HepG2 (cell line): ENCODE results near the gene PXK. TPM values are rescaled to one million over a fixed set of nuclear protein-coding genes. Genes with fewer than 3 reads are reported as not detected.

Source experiments
- EP300 ChIP-seq, 3 experiments: sonication (generic) in 1 of 3; formaldehyde crosslinking in 1 of 3; IDR thresholded peaks; 2 replicates each; pipeline versions ENCODE4 v1.5.1 to v1.6.1; 2011 to 2020; ENCODE audit warnings: low read depth in 2 of 3, low read length in 2 of 3, borderline replicate concordance in 1 of 3, improper control_type of control experiment in 1 of 3, mild to moderate bottlenecking in 1 of 3, missing genetic modification reagents in 1 of 3, moderate library complexity in 1 of 3
- MEF2D ChIP-seq: sonication (generic); formaldehyde crosslinking; IDR thresholded peaks from 2 replicates; pipeline ENCODE4 v1.5.1; 2020; ENCODE audit warnings: mild to moderate bottlenecking, missing genetic modification reagents
- NR2C2 ChIP-seq: sonication (generic); formaldehyde crosslinking; IDR thresholded peaks from 2 replicates; pipeline ENCODE4 v1.4.0; 2020; ENCODE audit warnings: missing genetic modification reagents, mild to moderate bottlenecking, moderate library complexity, borderline replicate concordance
- RXRA ChIP-seq: sonication (generic); formaldehyde crosslinking; IDR thresholded peaks from 2 replicates; pipeline ENCODE4 v1.5.1; 2020; ENCODE audit warnings: missing genetic modification reagents
- SMARCE1 ChIP-seq: fragments of 450-650 bp; IDR thresholded peaks from 2 replicates; pipeline ENCODE4 v1.6.1; 2017; ENCODE audit warnings: borderline replicate concordance
- TCF12 ChIP-seq, 2 experiments: fragments of 450-650 bp in 1 of 2; sonication (generic) in 1 of 2; formaldehyde crosslinking in 1 of 2; IDR thresholded peaks; 2 replicates each; pipeline versions ENCODE4 v1.6.1 to v1.8.0; 2017 to 2022; ENCODE audit warnings: antibody characterized with exemption in 1 of 2, mild to moderate bottlenecking in 1 of 2, missing genetic modification reagents in 1 of 2, moderate library complexity in 1 of 2
- TCF7 ChIP-seq: sonication (generic); IDR thresholded peaks from 2 replicates; pipeline ENCODE4 v1.6.1; 2016; ENCODE audit warnings: antibody characterized with exemption, low read depth
- TOPORS ChIP-seq: sonication (generic); formaldehyde crosslinking; IDR thresholded peaks from 2 replicates; pipeline ENCODE4 v1.8.0; 2023; ENCODE audit warnings: mild to moderate bottlenecking, missing genetic modification reagents
- YEATS4 ChIP-seq: sonication (generic); formaldehyde crosslinking; IDR thresholded peaks from 2 replicates; pipeline ENCODE4 v1.4.0; 2020; ENCODE audit warnings: missing genetic modification reagents, borderline replicate concordance
- YY1 ChIP-seq: IDR thresholded peaks from 2 replicates; pipeline ENCODE4 v1.6.1; 2011; ENCODE audit warnings: low read length, low read depth, moderate library complexity, mild to moderate bottlenecking; ENCODE audit not compliant: insufficient read depth, insufficient replicate concordance
- ZMYM2 ChIP-seq: sonication (generic); formaldehyde crosslinking; IDR thresholded peaks from 2 replicates; pipeline ENCODE4 v1.8.0; 2022; ENCODE audit warnings: mild to moderate bottlenecking, missing genetic modification reagents
- ZMYM4 ChIP-seq: sonication (generic); formaldehyde crosslinking; IDR thresholded peaks from 2 replicates; pipeline ENCODE4 v1.8.1; 2023; ENCODE audit warnings: mild to moderate bottlenecking, missing genetic modification reagents
- ZNF468 ChIP-seq: sonication (generic); formaldehyde crosslinking; IDR thresholded peaks from 2 replicates; pipeline ENCODE4 v1.8.0; 2022; ENCODE audit warnings: mild to moderate bottlenecking, moderate library complexity, missing genetic modification reagents
- ZNF501 ChIP-seq: sonication (generic); formaldehyde crosslinking; IDR thresholded peaks from 2 replicates; pipeline ENCODE4 v1.5.1; 2020; ENCODE audit warnings: mild to moderate bottlenecking, moderate library complexity, missing genetic modification reagents
- ZNF589 ChIP-seq: sonication (generic); formaldehyde crosslinking; conservative IDR thresholded peaks from 2 replicates; pipeline ENCODE4 v1.8.0; 2022; ENCODE audit warnings: mild to moderate bottlenecking, moderate library complexity, missing genetic modification reagents
- ZNF792 ChIP-seq: IDR thresholded peaks from 2 replicates; pipeline ENCODE4 v1.6.1; 2016
- polyA plus RNA-seq, 8 experiments: library from polyadenylated mRNA; depleted of rRNA in 3 of 8; stranded (reverse) in 7 of 8; unstranded in 1 of 8; fragments of >200 nt; fragmentation: Illumina TruSeq in 4 of 8; extraction: Trizol in 4 of 8; gene quantifications; 2 replicates each; pipeline versions ENCODE4 v1.2.1 to v1.2.3, GENCODE V29; 2011 to 2016; ENCODE audit warnings: low read depth in 4 of 8, missing spikeins in 1 of 8, mixed read lengths in 1 of 8; ENCODE audit not compliant: insufficient read depth in 1 of 8
- total RNA-seq, 5 experiments: library from RNA; depleted of rRNA; stranded (reverse); fragments of >200 nt; fragmentation: Illumina TruSeq; extraction: Trizol; gene quantifications; 2 replicates each; pipeline ENCODE4 v1.2.3, GENCODE V29; 2016; ENCODE audit warnings: low read depth in 1 of 5
- TF ChIP-seq, protein P1 (sequence below): sonication (generic); formaldehyde crosslinking; IDR thresholded peaks from 2 replicates; pipeline ENCODE4 v1.5.1; 2020; ENCODE audit warnings: mild to moderate bottlenecking, missing genetic modification reagents
- TF ChIP-seq, protein P2 (sequence below): sonication (generic); formaldehyde crosslinking; IDR thresholded peaks from 2 replicates; pipeline ENCODE4 v1.9.0; 2021; ENCODE audit warnings: missing genetic modification reagents, borderline replicate concordance
- TF ChIP-seq, protein P3 (sequence below): sonication (generic); formaldehyde crosslinking; IDR thresholded peaks from 2 replicates; pipeline ENCODE4 v1.4.0; 2020; ENCODE audit warnings: missing genetic modification reagents, mild to moderate bottlenecking, borderline replicate concordance

The PXK gene
- total and polyA plus RNA-seq, 2 of the 13 experiments (the other 11 are each of a cell fraction or from before 2014, with no cell fraction given): 6.4 to 18.6 TPM

DNA sequence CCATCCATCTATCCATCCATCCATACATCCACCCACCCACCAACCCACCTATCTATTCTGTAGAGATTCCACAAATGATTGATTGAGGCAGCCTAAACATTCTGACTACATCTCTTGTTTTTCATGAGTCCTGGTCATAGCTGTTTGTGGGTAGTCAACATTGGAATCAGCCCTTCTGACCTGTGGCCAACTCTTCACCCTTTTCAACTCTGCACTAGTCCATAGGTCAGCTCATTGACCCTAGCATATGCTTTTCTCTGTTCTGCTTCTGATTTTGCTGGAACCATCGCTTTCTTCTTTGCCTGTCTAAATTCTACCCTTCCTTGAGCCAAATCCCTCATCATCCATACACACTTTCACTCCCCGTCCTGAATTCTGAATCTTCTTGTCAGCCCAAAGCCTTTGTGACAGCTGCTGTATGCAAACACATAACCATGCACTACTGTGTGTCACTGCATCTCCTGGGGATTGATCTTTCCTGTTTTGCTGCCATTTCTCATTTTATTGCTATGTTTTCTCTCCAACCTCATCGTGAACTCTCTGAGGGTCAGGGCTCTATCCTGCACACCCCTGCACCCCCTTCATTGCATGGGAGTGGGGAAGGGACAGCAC, 142.4 kb downstream of the PXK start (continued):
- TF ChIP-seq EP300 (IDR thresholded peaks at IDR 0.05; ENCODE audit: low read depth in 2 of 2, low read length in 2 of 2): peak in 1 of 2 experiments; percentile 65; a peak in 1 of 4 replicates
- TF ChIP-seq EP300 (CRISPR knock-in tag; IDR thresholded peaks at IDR 0.05; ENCODE audit: borderline replicate concordance): peak; percentile 46; the same call in 1 of the 2 replicates
- peak; percentile 77; the same call in 1 of the 2 replicates for TF ChIP-seq RXRA
- TF ChIP-seq ZMYM2 (CRISPR knock-in tag): peak; percentile 71; the same call in 1 of the 2 replicates
- no peak for TF ChIP-seq SMARCE1
- no peak for TF ChIP-seq ZNF468 (CRISPR knock-in tag)
- TF ChIP-seq, protein P1, sequence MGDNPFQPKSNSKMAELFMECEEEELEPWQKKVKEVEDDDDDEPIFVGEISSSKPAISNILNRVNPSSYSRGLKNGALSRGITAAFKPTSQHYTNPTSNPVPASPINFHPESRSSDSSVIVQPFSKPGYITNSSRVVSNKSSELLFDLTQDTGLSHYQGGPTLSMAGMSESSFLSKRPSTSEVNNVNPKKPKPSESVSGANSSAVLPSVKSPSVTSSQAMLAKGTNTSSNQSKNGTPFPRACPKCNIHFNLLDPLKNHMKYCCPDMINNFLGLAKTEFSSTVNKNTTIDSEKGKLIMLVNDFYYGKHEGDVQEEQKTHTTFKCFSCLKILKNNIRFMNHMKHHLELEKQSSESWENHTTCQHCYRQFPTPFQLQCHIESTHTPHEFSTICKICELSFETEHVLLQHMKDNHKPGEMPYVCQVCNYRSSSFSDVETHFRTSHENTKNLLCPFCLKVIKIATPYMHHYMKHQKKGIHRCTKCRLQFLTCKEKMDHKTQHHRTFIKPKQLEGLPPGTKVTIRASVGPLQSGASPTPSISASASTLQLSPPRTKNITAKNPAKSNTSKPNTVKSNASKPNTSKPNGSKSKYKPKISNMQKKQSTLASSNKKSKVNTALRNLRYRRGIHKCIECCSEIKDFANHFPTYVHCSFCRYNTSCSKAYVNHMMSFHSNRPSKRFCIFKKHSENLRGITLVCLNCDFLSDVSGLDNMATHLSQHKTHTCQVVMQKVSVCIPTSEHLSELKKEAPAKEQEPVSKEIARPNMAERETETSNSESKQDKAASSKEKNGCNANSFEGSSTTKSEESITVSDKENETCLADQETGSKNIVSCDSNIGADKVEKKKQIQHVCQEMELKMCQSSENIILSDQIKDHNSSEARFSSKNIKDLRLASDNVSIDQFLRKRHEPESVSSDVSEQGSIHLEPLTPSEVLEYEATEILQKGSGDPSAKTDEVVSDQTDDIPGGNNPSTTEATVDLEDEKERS (CRISPR knock-in tag): peak; percentile 78; the same call in 1 of the 2 replicates
- TF ChIP-seq YEATS4 (CRISPR knock-in tag): peak; percentile 7; the same call in 1 of the 2 replicates
- TF ChIP-seq, protein P2, sequence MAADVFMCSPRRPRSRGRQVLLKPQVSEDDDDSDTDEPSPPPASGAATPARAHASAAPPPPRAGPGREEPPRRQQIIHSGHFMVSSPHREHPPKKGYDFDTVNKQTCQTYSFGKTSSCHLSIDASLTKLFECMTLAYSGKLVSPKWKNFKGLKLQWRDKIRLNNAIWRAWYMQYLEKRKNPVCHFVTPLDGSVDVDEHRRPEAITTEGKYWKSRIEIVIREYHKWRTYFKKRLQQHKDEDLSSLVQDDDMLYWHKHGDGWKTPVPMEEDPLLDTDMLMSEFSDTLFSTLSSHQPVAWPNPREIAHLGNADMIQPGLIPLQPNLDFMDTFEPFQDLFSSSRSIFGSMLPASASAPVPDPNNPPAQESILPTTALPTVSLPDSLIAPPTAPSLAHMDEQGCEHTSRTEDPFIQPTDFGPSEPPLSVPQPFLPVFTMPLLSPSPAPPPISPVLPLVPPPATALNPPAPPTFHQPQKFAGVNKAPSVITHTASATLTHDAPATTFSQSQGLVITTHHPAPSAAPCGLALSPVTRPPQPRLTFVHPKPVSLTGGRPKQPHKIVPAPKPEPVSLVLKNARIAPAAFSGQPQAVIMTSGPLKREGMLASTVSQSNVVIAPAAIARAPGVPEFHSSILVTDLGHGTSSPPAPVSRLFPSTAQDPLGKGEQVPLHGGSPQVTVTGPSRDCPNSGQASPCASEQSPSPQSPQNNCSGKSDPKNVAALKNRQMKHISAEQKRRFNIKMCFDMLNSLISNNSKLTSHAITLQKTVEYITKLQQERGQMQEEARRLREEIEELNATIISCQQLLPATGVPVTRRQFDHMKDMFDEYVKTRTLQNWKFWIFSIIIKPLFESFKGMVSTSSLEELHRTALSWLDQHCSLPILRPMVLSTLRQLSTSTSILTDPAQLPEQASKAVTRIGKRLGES (CRISPR knock-in tag): no peak
- no peak for TF ChIP-seq TOPORS (CRISPR knock-in tag)
- TF ChIP-seq NR2C2 (CRISPR knock-in tag): peak; percentile 53; the same call in 1 of the 2 replicates
- no peak for TF ChIP-seq YY1
- TF ChIP-seq TCF7: no peak
- peak; percentile 32; the same call in 1 of the 2 replicates for TF ChIP-seq ZNF792 (CRISPR knock-in tag)
- TF ChIP-seq MEF2D: peak; percentile 67
- TF ChIP-seq ZNF501 (CRISPR knock-in tag): no peak
- 0 out of 2 replicates have a peak, but pooled peaks have one; percentile 25 for TF ChIP-seq ZNF589 (CRISPR knock-in tag)
- 0 out of 2 replicates have a peak, but pooled peaks have one; percentile 13 for TF ChIP-seq ZMYM4 (CRISPR knock-in tag)
- TF ChIP-seq, protein P3, sequence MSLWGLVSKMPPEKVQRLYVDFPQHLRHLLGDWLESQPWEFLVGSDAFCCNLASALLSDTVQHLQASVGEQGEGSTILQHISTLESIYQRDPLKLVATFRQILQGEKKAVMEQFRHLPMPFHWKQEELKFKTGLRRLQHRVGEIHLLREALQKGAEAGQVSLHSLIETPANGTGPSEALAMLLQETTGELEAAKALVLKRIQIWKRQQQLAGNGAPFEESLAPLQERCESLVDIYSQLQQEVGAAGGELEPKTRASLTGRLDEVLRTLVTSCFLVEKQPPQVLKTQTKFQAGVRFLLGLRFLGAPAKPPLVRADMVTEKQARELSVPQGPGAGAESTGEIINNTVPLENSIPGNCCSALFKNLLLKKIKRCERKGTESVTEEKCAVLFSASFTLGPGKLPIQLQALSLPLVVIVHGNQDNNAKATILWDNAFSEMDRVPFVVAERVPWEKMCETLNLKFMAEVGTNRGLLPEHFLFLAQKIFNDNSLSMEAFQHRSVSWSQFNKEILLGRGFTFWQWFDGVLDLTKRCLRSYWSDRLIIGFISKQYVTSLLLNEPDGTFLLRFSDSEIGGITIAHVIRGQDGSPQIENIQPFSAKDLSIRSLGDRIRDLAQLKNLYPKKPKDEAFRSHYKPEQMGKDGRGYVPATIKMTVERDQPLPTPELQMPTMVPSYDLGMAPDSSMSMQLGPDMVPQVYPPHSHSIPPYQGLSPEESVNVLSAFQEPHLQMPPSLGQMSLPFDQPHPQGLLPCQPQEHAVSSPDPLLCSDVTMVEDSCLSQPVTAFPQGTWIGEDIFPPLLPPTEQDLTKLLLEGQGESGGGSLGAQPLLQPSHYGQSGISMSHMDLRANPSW (CRISPR knock-in tag): no peak
- no peak for TF ChIP-seq TCF12 (IDR thresholded peaks at IDR 0.05)
- TF ChIP-seq TCF12 (CRISPR knock-in tag; IDR thresholded peaks at IDR 0.05): 0 out of 2 replicates have a peak, but pooled peaks have one; percentile 39
